HL-60/S4 treated with retinoic acid at 250 ng/mL for 4 days and 3 days (cell line): ENCODE measurements around the gene SIRPA.

Experiments used
- in situ Hi-C: fragments of 300-500 bp; cut with MboI; formaldehyde crosslinking; loops from 2 replicates; pipeline ENCODE4 v1.7.0; 2022; ENCODE audit warnings: low sequenced_read_pairs

SIRPA gene

GRCh38 chr20:1887756-1888155 is 7.5 kb upstream of the SIRPA start:
- in situ Hi-C loops: no loop called here

GRCh38 chr20:1888796-1889463 is 6.3 kb upstream of the SIRPA start:
- in situ Hi-C loops: no loop called here

- in situ Hi-C loops: no loop called here
Measured at GRCh38 chr20:1890469-1891262, 4.5 kb upstream of the SIRPA start.

GRCh38 chr20:1891263-1892118 is 3.7 kb upstream of the SIRPA start:
- in situ Hi-C loops: no loop called here

- in situ Hi-C loops: no loop called here
Measured at GRCh38 chr20:1892119-1892385, 3.2 kb upstream of the SIRPA start.

GRCh38 chr20:1893721-1894470 is 1.3 kb upstream of the SIRPA start:
- in situ Hi-C loops: no loop called here

GRCh38 chr20:1894471-1894950 is 696 bp upstream of the SIRPA start:
- in situ Hi-C loops: no loop called here

- in situ Hi-C loops: no loop called here
Measured at GRCh38 chr20:1895674-1896483, 672 bp downstream of the SIRPA start.

GRCh38 chr20:1896484-1897258 is 1.5 kb downstream of the SIRPA start:
- in situ Hi-C loops: no loop called here

- in situ Hi-C loops: no loop called here
Measured at GRCh38 chr20:1897541-1897940, 2.3 kb downstream of the SIRPA start.

GRCh38 chr20:1897965-1898464 is 2.8 kb downstream of the SIRPA start:
- in situ Hi-C loops: no loop called here

GRCh38 chr20:1898482-1899240 is 3.5 kb downstream of the SIRPA start:
- in situ Hi-C loops: no loop called here

- in situ Hi-C loops: no loop called here
Measured at GRCh38 chr20:1899241-1899525, 4.0 kb downstream of the SIRPA start.

- in situ Hi-C loops: no loop called here
Measured at GRCh38 chr20:1900321-1900801, 5.2 kb downstream of the SIRPA start.

GRCh38 chr20:1901704-1902103 is 6.5 kb downstream of the SIRPA start:
- in situ Hi-C loops: no loop called here

- in situ Hi-C loops: no loop called here
Measured at GRCh38 chr20:1902188-1902587, 7.0 kb downstream of the SIRPA start.

- in situ Hi-C loops: no loop called here
Measured at GRCh38 chr20:1904135-1904534, 8.9 kb downstream of the SIRPA start.

- in situ Hi-C loops: no loop called here
Measured at GRCh38 chr20:1905009-1905408, 9.8 kb downstream of the SIRPA start.

- in situ Hi-C loops: no loop called here
Measured at GRCh38 chr20:1905693-1906092, 10.5 kb downstream of the SIRPA start.
